H1 (cell line): Measurements from ENCODE around the gene FPR3.

Experiments
- CTCF ChIP-seq, 3 experiments: IDR thresholded peaks; 1 replicate in 2 of 3; 2 replicates in 1 of 3; pipeline versions ENCODE4 v1.5.1 to v1.6.1; 2011; ENCODE audit warnings: low read length in 3 of 3, mild to moderate bottlenecking in 3 of 3, inconsistent platforms in 2 of 3, low read depth in 1 of 3, moderate library complexity in 1 of 3; ENCODE audit not compliant: insufficient read depth in 1 of 3; ENCODE audit errors: control extremely low read depth in 1 of 3
- MAFK ChIP-seq: IDR thresholded peaks from 2 replicates; pipeline ENCODE4 v1.6.1; 2012; ENCODE audit warnings: low read depth, mild to moderate bottlenecking, improper control_type of control experiment, low read length
- POLR2A ChIP-seq, 2 experiments: IDR thresholded peaks; 1 replicate in 1 of 2; 2 replicates in 1 of 2; pipeline ENCODE4 v1.6.1; 2011; ENCODE audit warnings: low read depth in 2 of 2, low read length in 2 of 2, mild to moderate bottlenecking in 2 of 2; ENCODE audit errors: control extremely low read depth in 1 of 2
- POLR2AphosphoS5 ChIP-seq: IDR thresholded peaks from 2 replicates; pipeline ENCODE4 v1.6.1; 2011; ENCODE audit warnings: low read depth, low read length
- RFX5 ChIP-seq: IDR thresholded peaks from 2 replicates; pipeline ENCODE4 v1.6.1; 2011; ENCODE audit warnings: low read depth, low read length, improper control_type of control experiment, borderline replicate concordance
- SRF ChIP-seq: IDR thresholded peaks from 2 replicates; pipeline ENCODE4 v1.6.1; 2011; ENCODE audit warnings: mild to moderate bottlenecking, low read depth, low read length, moderate library complexity

GRCh38 chr19:51749979-51750378, 45.0 kb upstream of the FPR3 start:
- TF ChIP-seq CTCF (IDR thresholded peaks at IDR 0.05; ENCODE audit: control extremely low read depth in 1 of 3, insufficient read depth in 1 of 3, low read depth in 1 of 3, low read length in 3 of 3) (no peak), MAFK (no peak), POLR2AphosphoS5 (no peak), RFX5 (no peak), POLR2A (IDR thresholded peaks at IDR 0.05; ENCODE audit: control extremely low read depth in 1 of 2, low read depth in 2 of 2, low read length in 2 of 2) (no peak), SRF (no peak)
